MM.1S (cell line): ENCODE data around the gene GINS2.

Experiments
- EZH2 ChIP-seq: fragments of 300-600 bp; sonication (generic); optimal IDR thresholded peaks from 2 replicates; pipeline ENCODE3; 2017; ENCODE audit warnings: low read depth, mild to moderate bottlenecking, antibody characterized with exemption, low read length, mixed read lengths
- EZH2phosphoT487 ChIP-seq: fragments of 300-600 bp; sonication (generic); IDR thresholded peaks from 2 replicates; pipeline ENCODE4 v1.6.1; 2018; ENCODE audit warnings: antibody characterized with exemption, low read length
- TF ChIP-seq, protein P1 (sequence below): fragments of 300-600 bp; sonication (generic); IDR thresholded peaks from 2 replicates; pipeline ENCODE4 v1.5.1; 2016; ENCODE audit warnings: antibody characterized with exemption, low read length, mixed read lengths

DNA sequence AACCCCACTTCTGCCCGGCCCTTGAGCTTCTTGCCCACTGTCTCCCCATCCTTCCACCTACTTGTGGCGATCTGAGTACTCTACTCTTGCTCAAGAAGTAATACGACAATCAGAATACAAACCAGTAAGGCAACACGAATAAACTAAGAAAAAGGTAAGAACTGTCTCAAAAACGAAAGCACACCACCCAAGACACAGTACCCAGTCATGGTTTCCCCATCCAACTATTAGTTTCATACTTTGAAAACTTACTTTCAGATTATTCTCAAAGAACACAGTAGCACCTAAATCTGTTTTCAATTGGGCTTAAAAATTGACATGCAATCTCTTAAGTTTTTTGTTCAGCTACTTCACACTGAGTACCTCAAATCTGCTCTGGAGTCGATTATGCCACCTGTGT is 13.9 kb downstream of the GINS2 start:
- TF ChIP-seq EZH2phosphoT487 (no peak), EZH2 (no peak)
- TF ChIP-seq, protein P1, sequence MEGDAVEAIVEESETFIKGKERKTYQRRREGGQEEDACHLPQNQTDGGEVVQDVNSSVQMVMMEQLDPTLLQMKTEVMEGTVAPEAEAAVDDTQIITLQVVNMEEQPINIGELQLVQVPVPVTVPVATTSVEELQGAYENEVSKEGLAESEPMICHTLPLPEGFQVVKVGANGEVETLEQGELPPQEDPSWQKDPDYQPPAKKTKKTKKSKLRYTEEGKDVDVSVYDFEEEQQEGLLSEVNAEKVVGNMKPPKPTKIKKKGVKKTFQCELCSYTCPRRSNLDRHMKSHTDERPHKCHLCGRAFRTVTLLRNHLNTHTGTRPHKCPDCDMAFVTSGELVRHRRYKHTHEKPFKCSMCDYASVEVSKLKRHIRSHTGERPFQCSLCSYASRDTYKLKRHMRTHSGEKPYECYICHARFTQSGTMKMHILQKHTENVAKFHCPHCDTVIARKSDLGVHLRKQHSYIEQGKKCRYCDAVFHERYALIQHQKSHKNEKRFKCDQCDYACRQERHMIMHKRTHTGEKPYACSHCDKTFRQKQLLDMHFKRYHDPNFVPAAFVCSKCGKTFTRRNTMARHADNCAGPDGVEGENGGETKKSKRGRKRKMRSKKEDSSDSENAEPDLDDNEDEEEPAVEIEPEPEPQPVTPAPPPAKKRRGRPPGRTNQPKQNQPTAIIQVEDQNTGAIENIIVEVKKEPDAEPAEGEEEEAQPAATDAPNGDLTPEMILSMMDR, result no peak
